Measurements from ENCODE around the gene SPEN. TPM values are rescaled to one million over a fixed set of nuclear protein-coding genes. Genes with fewer than 3 reads are reported as not detected.
"Not testable (repeated sequence)": the region's sequence is repeated elsewhere in the genome, so short reads cannot be mapped to it uniquely, and the experiment has no call there.

The SPEN gene
- polyA plus RNA-seq, 6 donors from 2014 or later, result 0.96 to 63.0 (median 11.5) TPM

GRCh38 chr1:15902882-15903281 lies 55.4 kb downstream of the SPEN start:
- H3K9me3 Mint-ChIP-seq, result no peaks in the 10 kb centered on the region
- H3K27me3 Mint-ChIP-seq, result no peaks in the 10 kb centered on the region
- ATAC-seq (ENCODE audit: low read depth in 2 of 2) (no peak), DNase-seq (no peak)
- H3K4me3 Mint-ChIP-seq, result no peak overlapping the region
- H3K4me1 Mint-ChIP-seq, result peaks cover 11 to 38% (median 12%) of the 10 kb centered on the region in 3 donors
- peaks cover 5 to 8% of the 10 kb centered on the region in 2 donors for H3K36me3 Mint-ChIP-seq
- peak overlapping the region in 2 of 6 donors; percentile 26 to 52 for H3K27ac Mint-ChIP-seq

DNA sequence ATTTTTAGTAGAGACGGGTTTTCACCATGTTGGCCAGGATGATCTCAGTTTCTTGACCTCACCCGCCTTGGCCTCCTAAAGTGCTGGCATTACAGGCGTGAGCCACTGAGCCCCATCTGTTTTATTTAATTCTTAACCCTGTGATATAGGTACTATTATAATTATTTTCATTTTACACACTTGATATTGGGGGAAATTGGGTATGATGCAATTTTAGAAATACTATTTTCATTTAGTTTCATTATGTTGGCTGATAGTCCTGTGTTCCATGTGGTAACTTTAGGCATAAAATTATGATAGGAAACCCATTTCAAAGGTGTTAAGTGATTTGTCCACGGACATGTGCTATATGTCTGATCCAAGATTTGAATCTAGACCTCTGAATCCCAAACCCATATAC lies 61.1 kb downstream of the SPEN start:
- Mint-ChIP-seq H3K27me3 (no peaks in the 10 kb centered on the region), H3K4me1 (peaks cover 0 to 6% (median under 1%) of the 10 kb centered on the region in 3 donors), H3K4me3 (no peak overlapping the region), H3K27ac (peak overlapping the region in 1 of 6 donors; percentile 20), H3K9me3 (no peaks in the 10 kb centered on the region), H3K36me3 (peaks cover 0 to 7% of the 10 kb centered on the region in 2 donors)
- no peak for DNase-seq
- ATAC-seq (ENCODE audit: low read depth in 2 of 2), result no peak

GRCh38 chr1:15911141-15911540 lies 63.6 kb downstream of the SPEN start:
- peaks cover 0 to 10% of the 10 kb centered on the region in 2 donors for H3K36me3 Mint-ChIP-seq
- ATAC-seq (ENCODE audit: low read depth in 2 of 2), result no peak
- peak overlapping the region in 1 of 6 donors; percentile 9 for H3K27ac Mint-ChIP-seq
- no peaks in the 10 kb centered on the region for H3K27me3 Mint-ChIP-seq
- H3K9me3 Mint-ChIP-seq, result no peaks in the 10 kb centered on the region
- no peak for DNase-seq
- H3K4me3 Mint-ChIP-seq, result no peak overlapping the region
- peaks cover 4 to 13% (median 10%) of the 10 kb centered on the region in 3 donors for H3K4me1 Mint-ChIP-seq

DNA sequence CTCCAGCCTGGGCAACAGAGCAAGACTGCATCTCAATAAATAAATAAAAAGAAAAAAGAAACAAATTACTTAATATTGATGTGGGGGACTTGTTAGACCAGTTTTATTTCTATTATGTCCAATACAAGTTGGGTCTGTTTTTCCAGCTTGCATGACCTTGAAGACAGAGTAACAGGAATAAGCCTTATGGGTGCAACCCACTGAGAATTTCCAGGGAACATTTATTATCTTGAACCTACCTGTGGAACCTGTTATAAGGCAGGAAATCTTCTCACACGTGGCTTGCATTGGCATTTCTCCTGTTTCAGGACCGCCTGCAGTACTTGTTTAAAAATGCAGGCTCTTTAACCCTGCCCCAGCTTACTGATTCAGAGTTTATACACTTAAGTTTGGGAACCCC lies 64.4 kb downstream of the SPEN start:
- Mint-ChIP-seq H3K27ac (peak overlapping the region in 1 of 6 donors; percentile 30), H3K27me3 (no peaks in the 10 kb centered on the region), H3K4me1 (peaks cover 8 to 20% (median 18%) of the 10 kb centered on the region in 3 donors), H3K36me3 (peaks cover 0 to 10% of the 10 kb centered on the region in 2 donors), H3K4me3 (no peak overlapping the region), H3K9me3 (no peaks in the 10 kb centered on the region)
- ATAC-seq (ENCODE audit: low read depth in 2 of 2) (no peak), DNase-seq (no peak)

GRCh38 chr1:15913607-15914006 lies 66.1 kb downstream of the SPEN start:
- H3K4me1 Mint-ChIP-seq, result peaks cover 8 to 22% (median 19%) of the 10 kb centered on the region in 3 donors
- not testable (repeated sequence) for H3K9me3 Mint-ChIP-seq; H3K27me3 Mint-ChIP-seq; H3K4me3 Mint-ChIP-seq; DNase-seq; ATAC-seq (ENCODE audit: low read depth in 2 of 2)
- H3K36me3 Mint-ChIP-seq, result peaks cover 0 to 10% of the 10 kb centered on the region in 2 donors
- peak overlapping the region in 2 of 6 donors; percentile 31 to 57 for H3K27ac Mint-ChIP-seq

DNA sequence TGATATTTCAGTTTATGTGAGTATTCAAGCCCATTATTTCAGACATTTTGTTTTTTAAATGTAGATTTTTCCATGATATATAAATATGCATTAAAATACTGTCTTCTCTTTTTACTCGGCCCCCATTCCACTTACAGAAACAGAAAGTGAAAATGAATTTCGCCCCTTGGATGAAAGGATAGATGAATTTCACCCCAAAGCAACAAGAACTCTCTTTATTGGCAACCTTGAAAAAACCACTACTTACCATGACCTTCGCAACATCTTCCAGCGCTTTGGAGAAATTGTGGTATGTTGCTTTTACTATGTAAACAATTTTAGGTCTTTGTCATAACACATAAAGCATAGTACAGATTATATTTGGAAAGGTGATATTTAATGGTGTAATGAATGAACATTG lies 68.5 kb downstream of the SPEN start:
- peaks cover 0 to 10% of the 10 kb centered on the region in 2 donors for H3K36me3 Mint-ChIP-seq
- no peak for ATAC-seq (ENCODE audit: low read depth in 2 of 2)
- H3K9me3 Mint-ChIP-seq, result no peaks in the 10 kb centered on the region
- DNase-seq, result no peak
- H3K4me1 Mint-ChIP-seq, result peaks cover 8 to 20% (median 19%) of the 10 kb centered on the region in 3 donors
- no peaks in the 10 kb centered on the region for H3K27me3 Mint-ChIP-seq
- H3K4me3 Mint-ChIP-seq, result peak overlapping the region in 1 of 8 donors; percentile 1
- H3K27ac Mint-ChIP-seq, result peak overlapping the region in 3 of 6 donors; percentile 25 to 75 (median 73)

GRCh38 chr1:15916417-15916816 lies 68.9 kb downstream of the SPEN start:
- ATAC-seq (ENCODE audit: low read depth in 2 of 2), result no peak
- DNase-seq, result no peak
- Mint-ChIP-seq H3K4me1 (peaks cover 8 to 20% (median 19%) of the 10 kb centered on the region in 3 donors), H3K27ac (peak overlapping the region in 3 of 6 donors; percentile 25 to 73 (median 47)), H3K4me3 (peak overlapping the region in 2 of 8 donors; percentile 15 to 44), H3K36me3 (peaks cover 0 to 7% of the 10 kb centered on the region in 2 donors), H3K9me3 (no peaks in the 10 kb centered on the region), H3K27me3 (no peaks in the 10 kb centered on the region)

GRCh38 chr1:15916916-15917315 lies 69.4 kb downstream of the SPEN start:
- Mint-ChIP-seq H3K27me3 (no peaks in the 10 kb centered on the region), H3K27ac (peak overlapping the region in 2 of 6 donors; percentile 47 to 73), H3K4me3 (peak overlapping the region in 2 of 8 donors; percentile 15 to 44), H3K9me3 (no peaks in the 10 kb centered on the region), H3K36me3 (peaks cover 0 to 9% of the 10 kb centered on the region in 2 donors), H3K4me1 (peaks cover 8 to 20% (median 19%) of the 10 kb centered on the region in 3 donors)
- ATAC-seq (ENCODE audit: low read depth in 2 of 2) (peak in 1 of 2 donors; percentile 16), DNase-seq (no peak)

- Mint-ChIP-seq H3K4me1 (peaks cover 8 to 20% (median 19%) of the 10 kb centered on the region in 3 donors), H3K4me3 (no peak overlapping the region), H3K36me3 (peaks cover 0 to 13% of the 10 kb centered on the region in 2 donors), H3K27ac (peak overlapping the region in 1 of 6 donors; percentile 12), H3K9me3 (no peaks in the 10 kb centered on the region), H3K27me3 (no peaks in the 10 kb centered on the region)
- DNase-seq, result no peak
- no peak for ATAC-seq (ENCODE audit: low read depth in 2 of 2)
These were observed 71.6 kb downstream of the SPEN start for GRCh38 chr1:15918962-15919715.

- H3K27me3 Mint-ChIP-seq, result no peaks in the 10 kb centered on the region
- no peak overlapping the region for H3K4me3 Mint-ChIP-seq
- H3K4me1 Mint-ChIP-seq, result peaks cover 0 to 4% (median 1%) of the 10 kb centered on the region in 3 donors
- H3K27ac Mint-ChIP-seq, result peak overlapping the region in 1 of 6 donors; percentile 42
- DNase-seq (no peak), ATAC-seq (ENCODE audit: low read depth in 2 of 2) (no peak)
- H3K36me3 Mint-ChIP-seq, result peaks cover 5 to 15% of the 10 kb centered on the region in 2 donors
- H3K9me3 Mint-ChIP-seq, result no peaks in the 10 kb centered on the region
These were observed 75.7 kb downstream of the SPEN start for GRCh38 chr1:15923241-15923640.

- H3K9me3 Mint-ChIP-seq; ATAC-seq (ENCODE audit: low read depth in 2 of 2); DNase-seq; H3K27me3 Mint-ChIP-seq; H3K4me3 Mint-ChIP-seq: not testable (repeated sequence)
- Mint-ChIP-seq H3K36me3 (peaks cover 37 to 42% of the 10 kb centered on the region in 2 donors), H3K27ac (peak overlapping the region in 1 of 6 donors; percentile 33), H3K4me1 (peaks cover 0 to 16% (median 9%) of the 10 kb centered on the region in 3 donors)
These were observed 78.9 kb downstream of the SPEN start for GRCh38 chr1:15926448-15926847.

- no peak overlapping the region for H3K4me3 Mint-ChIP-seq
These were observed 81.8 kb downstream of the SPEN start for GRCh38 chr1:15928971-15929965.

GRCh38 chr1:15931401-15931800 lies 83.9 kb downstream of the SPEN start:
- H3K36me3 Mint-ChIP-seq, result peaks cover 41 to 50% of the 10 kb centered on the region in 2 donors
- no peak for ATAC-seq (ENCODE audit: low read depth in 2 of 2)

More at GRCh38 chr1:15928971-15929965, 81.8 kb downstream of the SPEN start:
- Mint-ChIP-seq H3K9me3 (no peaks in the 10 kb centered on the region), H3K27ac (peak overlapping the region in 4 of 6 donors; percentile 7 to 62 (median 36)), H3K36me3 (peaks cover 35 to 42% of the 10 kb centered on the region in 2 donors), H3K4me1 (peaks cover 0 to 23% (median 9%) of the 10 kb centered on the region in 3 donors), H3K27me3 (no peaks in the 10 kb centered on the region)
- no peak for DNase-seq
- no peak for ATAC-seq (ENCODE audit: low read depth in 2 of 2)

More at GRCh38 chr1:15931401-15931800, 83.9 kb downstream of the SPEN start:
- Mint-ChIP-seq H3K9me3 (no peaks in the 10 kb centered on the region), H3K4me3 (no peak overlapping the region), H3K27me3 (no peaks in the 10 kb centered on the region), H3K4me1 (peaks cover 0 to 28% (median 9%) of the 10 kb centered on the region in 3 donors), H3K27ac (peak overlapping the region in 2 of 6 donors; percentile 34 to 59)
- no peak for DNase-seq

All from naive B cell (primary cell).